Measurements from ENCODE around the gene KLHL40. TPM values are rescaled to one million over a fixed set of nuclear protein-coding genes. Genes with fewer than 3 reads are reported as not detected.

Gene KLHL40, protein sequence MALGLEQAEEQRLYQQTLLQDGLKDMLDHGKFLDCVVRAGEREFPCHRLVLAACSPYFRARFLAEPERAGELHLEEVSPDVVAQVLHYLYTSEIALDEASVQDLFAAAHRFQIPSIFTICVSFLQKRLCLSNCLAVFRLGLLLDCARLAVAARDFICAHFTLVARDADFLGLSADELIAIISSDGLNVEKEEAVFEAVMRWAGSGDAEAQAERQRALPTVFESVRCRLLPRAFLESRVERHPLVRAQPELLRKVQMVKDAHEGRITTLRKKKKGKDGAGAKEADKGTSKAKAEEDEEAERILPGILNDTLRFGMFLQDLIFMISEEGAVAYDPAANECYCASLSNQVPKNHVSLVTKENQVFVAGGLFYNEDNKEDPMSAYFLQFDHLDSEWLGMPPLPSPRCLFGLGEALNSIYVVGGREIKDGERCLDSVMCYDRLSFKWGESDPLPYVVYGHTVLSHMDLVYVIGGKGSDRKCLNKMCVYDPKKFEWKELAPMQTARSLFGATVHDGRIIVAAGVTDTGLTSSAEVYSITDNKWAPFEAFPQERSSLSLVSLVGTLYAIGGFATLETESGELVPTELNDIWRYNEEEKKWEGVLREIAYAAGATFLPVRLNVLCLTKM
- 1 to 10 TPM in 1 of 4 donors, under 1 TPM in 3; 0.01 to 1.1 (median 0.60) TPM for polyA plus RNA-seq
- long read RNA-seq, donor 1, result 0 reads
- long read RNA-seq, donor 2, result 0 reads
- long read RNA-seq, donor 3, result 0 reads
- long read RNA-seq, donor 4, result 0 reads
- long read RNA-seq, donor 5, result 0 reads
- long read RNA-seq, donor 6, result 0 reads
- long read RNA-seq, donor 7, result 0 reads
- long read RNA-seq, donor 8, partial matches to known transcripts, result 0 of 3 reads
- long read RNA-seq, donor 8, other reads (novel, unspliced or antisense), result 0 of 3 reads
- long read RNA-seq, donor 9, result 0 reads
- long read RNA-seq, donor 10, result 0 reads

DNA sequence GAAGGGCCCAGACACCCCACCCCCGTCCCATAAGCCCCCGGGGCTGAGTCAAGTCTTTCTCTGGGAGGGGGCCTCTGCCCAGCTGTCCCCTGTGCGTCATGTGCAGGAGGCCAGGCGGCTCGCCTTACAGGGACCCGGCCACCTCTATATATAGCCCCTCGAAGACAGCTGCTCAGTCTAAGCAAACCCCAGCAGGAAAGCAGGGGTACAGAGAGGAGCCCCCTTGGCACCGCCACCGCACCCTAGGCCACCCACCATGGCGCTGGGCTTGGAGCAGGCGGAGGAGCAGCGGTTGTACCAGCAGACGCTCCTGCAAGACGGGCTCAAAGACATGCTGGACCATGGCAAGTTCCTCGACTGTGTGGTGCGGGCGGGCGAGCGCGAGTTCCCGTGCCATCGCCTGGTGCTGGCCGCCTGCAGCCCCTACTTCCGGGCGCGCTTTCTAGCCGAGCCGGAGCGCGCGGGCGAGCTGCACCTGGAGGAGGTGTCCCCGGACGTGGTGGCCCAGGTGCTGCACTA, at the start of gene KLHL40:
Gene KLHL40 (plus strand): TSS at position 175 of the 519 bp plus-strand sequence. CDS start 82 bp downstream, at position 257.
- H3K27me3 ChIP-seq (ENCODE audit: control insufficient read depth in 3 of 3, insufficient read depth in 3 of 3, low read length in 3 of 3), result peaks cover 0 to 36% (median 4%) of the 10 kb centered on the region in 3 donors
- FAIRE-seq, result no peak
- H3K27ac ChIP-seq (ENCODE audit: low read depth in 1 of 3, low read length in 2 of 3), result no peak within 1 kb of the TSS
- DNase-seq, result no peak
- H3K4me3 ChIP-seq (ENCODE audit: low read depth in 1 of 3, low read length in 3 of 3), result no peak within 1 kb of the TSS
- H3K36me3 ChIP-seq (ENCODE audit: control insufficient read depth in 3 of 3, insufficient read depth in 2 of 3, low read depth in 1 of 3, low read length in 3 of 3), result no peaks in the 10 kb centered on the region
- H3K4me1 ChIP-seq (ENCODE audit: control insufficient read depth in 3 of 3, insufficient read depth in 2 of 3, low read depth in 1 of 3, low read length in 2 of 3), result no peaks in the 10 kb centered on the region
- 32 to 53% (median 46%) methylated on average over 33 to 34 of the region's 34 CpGs for WGBS, 3 donors
- no peaks in the 10 kb centered on the region for H3K9me3 ChIP-seq (ENCODE audit: control insufficient read depth in 2 of 2, insufficient read depth in 1 of 2, low read depth in 1 of 2, low read length in 1 of 2)

DNA sequence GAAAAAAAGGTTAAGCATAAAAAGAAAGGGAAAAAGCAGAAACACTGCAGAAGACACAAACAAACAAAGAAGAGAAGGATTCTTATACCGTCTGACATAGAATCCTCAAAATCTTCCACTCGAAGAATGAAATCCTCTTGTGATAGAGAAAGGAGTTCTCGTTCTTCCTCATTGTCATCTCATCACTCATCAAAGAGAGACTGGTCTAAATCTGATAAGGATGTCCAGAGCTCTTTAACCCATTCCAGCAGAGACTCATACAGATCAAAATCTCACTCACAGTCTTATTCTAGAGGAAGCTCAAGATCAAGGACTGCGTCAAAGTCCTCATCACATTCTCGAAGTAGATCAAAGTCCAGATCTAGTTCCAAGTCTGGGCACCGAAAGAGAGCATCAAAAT, 48.3 kb upstream of the KLHL40 start:
- Histone ChIP-seq H3K36me3 (ENCODE audit: control insufficient read depth in 3 of 3, insufficient read depth in 2 of 3, low read depth in 1 of 3, low read length in 3 of 3) (peaks cover 19 to 45% (median 23%) of the 10 kb centered on the region in 3 donors), H3K27me3 (ENCODE audit: control insufficient read depth in 3 of 3, insufficient read depth in 3 of 3, low read length in 3 of 3) (no peaks in the 10 kb centered on the region), H3K4me3 (ENCODE audit: low read depth in 1 of 3, low read length in 3 of 3) (no peak overlapping the region), H3K4me1 (ENCODE audit: control insufficient read depth in 3 of 3, insufficient read depth in 2 of 3, low read depth in 1 of 3, low read length in 2 of 3) (peaks cover 0 to 4% (median 0%) of the 10 kb centered on the region in 3 donors), H3K27ac (ENCODE audit: low read depth in 1 of 3, low read length in 2 of 3) (no peak overlapping the region), H3K9me3 (ENCODE audit: control insufficient read depth in 2 of 2, insufficient read depth in 1 of 2, low read depth in 1 of 2, low read length in 1 of 2) (no peaks in the 10 kb centered on the region)
- FAIRE-seq (no peak), DNase-seq (no peak)
- 80 to 86% (median 86%) methylated on average over 6 of the region's 6 CpGs for WGBS, 3 donors

DNA sequence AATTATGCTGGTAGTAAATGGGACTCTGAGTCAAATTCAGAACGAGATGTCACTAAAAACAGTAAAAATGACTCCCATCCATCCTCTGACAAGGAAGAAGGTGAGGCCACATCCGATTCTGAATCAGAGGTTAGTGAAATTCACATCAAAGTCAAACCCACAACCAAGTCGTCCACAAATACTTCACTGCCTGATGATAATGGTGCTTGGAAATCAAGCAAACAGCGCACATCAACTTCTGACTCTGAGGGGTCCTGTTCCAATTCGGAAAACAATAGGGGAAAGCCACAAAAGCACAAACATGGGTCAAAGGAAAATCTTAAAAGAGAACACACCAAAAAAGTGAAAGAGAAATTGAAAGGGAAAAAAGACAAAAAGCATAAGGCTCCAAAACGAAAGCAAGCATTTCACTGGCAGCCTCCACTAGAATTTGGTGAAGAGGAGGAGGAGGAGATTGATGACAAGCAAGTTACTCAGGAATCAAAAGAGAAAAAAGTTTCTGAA, 46.9 kb upstream of the KLHL40 start:
- no peak overlapping the region for H3K4me3 ChIP-seq (ENCODE audit: low read depth in 1 of 3, low read length in 3 of 3)
- no peak for FAIRE-seq
- H3K9me3 ChIP-seq (ENCODE audit: control insufficient read depth in 2 of 2, insufficient read depth in 1 of 2, low read depth in 1 of 2, low read length in 1 of 2), result no peaks in the 10 kb centered on the region
- no peaks in the 10 kb centered on the region for H3K27me3 ChIP-seq (ENCODE audit: control insufficient read depth in 3 of 3, insufficient read depth in 3 of 3, low read length in 3 of 3)
- H3K36me3 ChIP-seq (ENCODE audit: control insufficient read depth in 3 of 3, insufficient read depth in 2 of 3, low read depth in 1 of 3, low read length in 3 of 3), result peaks cover 21 to 42% (median 23%) of the 10 kb centered on the region in 3 donors
- H3K27ac ChIP-seq (ENCODE audit: low read depth in 1 of 3, low read length in 2 of 3), result peak overlapping the region in 2 of 3 donors; percentile 14 to 79
- no peak for DNase-seq
- WGBS, 3 donors, result 65 to 81% (median 68%) methylated on average over 6 of the region's 6 CpGs
- H3K4me1 ChIP-seq (ENCODE audit: control insufficient read depth in 3 of 3, insufficient read depth in 2 of 3, low read depth in 1 of 3, low read length in 2 of 3), result peaks cover 0 to 4% (median 0%) of the 10 kb centered on the region in 3 donors

DNA sequence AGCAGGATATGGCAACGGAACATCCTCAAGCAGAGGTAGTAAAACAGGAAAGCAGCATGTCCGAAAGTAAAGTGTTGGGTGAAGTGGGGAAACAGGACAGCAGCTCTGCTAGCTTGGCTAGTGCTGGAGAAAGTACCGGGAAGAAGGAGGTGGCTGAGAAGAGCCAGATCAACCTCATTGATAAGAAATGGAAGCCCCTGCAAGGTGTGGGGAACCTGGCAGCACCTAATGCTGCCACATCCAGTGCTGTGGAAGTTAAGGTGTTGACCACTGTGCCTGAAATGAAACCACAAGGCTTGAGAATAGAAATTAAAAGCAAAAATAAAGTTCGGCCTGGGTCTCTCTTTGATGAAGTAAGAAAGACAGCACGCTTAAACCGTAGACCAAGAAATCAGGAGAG, 46.1 kb upstream of the KLHL40 start:
- Histone ChIP-seq H3K4me3 (ENCODE audit: low read depth in 1 of 3, low read length in 3 of 3) (no peak overlapping the region), H3K9me3 (ENCODE audit: control insufficient read depth in 2 of 2, insufficient read depth in 1 of 2, low read depth in 1 of 2, low read length in 1 of 2) (no peaks in the 10 kb centered on the region), H3K27ac (ENCODE audit: low read depth in 1 of 3, low read length in 2 of 3) (peak overlapping the region in 1 of 3 donors; percentile 62), H3K27me3 (ENCODE audit: control insufficient read depth in 3 of 3, insufficient read depth in 3 of 3, low read length in 3 of 3) (no peaks in the 10 kb centered on the region), H3K36me3 (ENCODE audit: control insufficient read depth in 3 of 3, insufficient read depth in 2 of 3, low read depth in 1 of 3, low read length in 3 of 3) (peaks cover 17 to 43% (median 26%) of the 10 kb centered on the region in 3 donors), H3K4me1 (ENCODE audit: control insufficient read depth in 3 of 3, insufficient read depth in 2 of 3, low read depth in 1 of 3, low read length in 2 of 3) (peaks cover 0 to 4% (median 0%) of the 10 kb centered on the region in 3 donors)
- DNase-seq, result no peak
- WGBS, 3 donors, result 74 to 87% (median 75%) methylated on average over 6 of the region's 6 CpGs
- no peak for FAIRE-seq

DNA sequence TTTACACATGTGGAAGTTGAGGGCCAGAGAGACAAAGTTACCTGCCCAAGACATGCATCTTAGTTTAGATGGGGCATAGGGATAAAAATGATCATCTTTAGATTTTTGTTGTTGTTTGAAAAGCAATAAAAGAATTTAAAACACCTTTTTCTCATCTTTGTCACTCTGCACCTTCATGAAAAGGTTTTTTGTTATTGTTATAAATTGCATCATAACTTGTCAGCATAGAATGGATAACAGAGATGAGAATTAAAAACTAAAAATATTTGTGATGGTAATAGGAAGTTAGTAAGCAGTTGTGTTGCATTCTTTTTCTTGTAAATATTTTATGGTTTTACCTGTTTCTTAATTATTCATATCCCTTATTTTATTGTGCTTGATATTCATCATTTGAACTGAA, 45.2 kb upstream of the KLHL40 start:
- no peak for DNase-seq
- Histone ChIP-seq H3K36me3 (ENCODE audit: control insufficient read depth in 3 of 3, insufficient read depth in 2 of 3, low read depth in 1 of 3, low read length in 3 of 3) (peaks cover 20 to 44% (median 33%) of the 10 kb centered on the region in 3 donors), H3K9me3 (ENCODE audit: control insufficient read depth in 2 of 2, insufficient read depth in 1 of 2, low read depth in 1 of 2, low read length in 1 of 2) (no peaks in the 10 kb centered on the region), H3K4me3 (ENCODE audit: low read depth in 1 of 3, low read length in 3 of 3) (no peak overlapping the region), H3K27ac (ENCODE audit: low read depth in 1 of 3, low read length in 2 of 3) (no peak overlapping the region), H3K27me3 (ENCODE audit: control insufficient read depth in 3 of 3, insufficient read depth in 3 of 3, low read length in 3 of 3) (no peaks in the 10 kb centered on the region), H3K4me1 (ENCODE audit: control insufficient read depth in 3 of 3, insufficient read depth in 2 of 3, low read depth in 1 of 3, low read length in 2 of 3) (peaks cover 0 to 4% (median 0%) of the 10 kb centered on the region in 3 donors)
- FAIRE-seq, result no peak

DNA sequence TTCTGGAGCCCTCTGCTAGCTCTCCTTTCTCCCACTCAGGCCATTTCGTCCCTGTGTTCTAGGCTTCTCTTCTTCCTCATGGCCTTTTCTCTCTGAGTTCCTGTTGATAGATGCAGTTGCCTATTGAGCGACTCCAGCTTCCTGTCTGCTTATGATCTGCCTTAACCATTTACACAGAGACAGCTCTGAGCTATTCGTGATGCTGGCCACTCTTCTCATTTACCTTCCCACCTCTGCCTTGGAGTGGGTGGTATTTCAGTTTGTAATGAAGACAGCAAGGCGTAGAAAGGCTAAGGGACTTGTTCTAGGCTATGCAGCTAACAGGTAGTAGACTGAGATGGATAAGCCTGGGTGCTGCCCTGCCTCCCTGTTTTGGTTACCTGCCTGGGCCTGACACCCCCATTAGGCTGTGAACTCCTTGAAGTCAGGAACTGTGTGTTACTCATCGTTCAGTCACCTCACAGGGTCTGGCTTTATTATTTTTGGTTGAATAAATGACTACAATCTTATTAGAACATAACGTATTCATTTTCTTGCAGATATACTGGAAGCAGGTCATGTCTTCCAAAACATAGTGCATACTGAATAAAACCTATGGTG, 44.5 kb upstream of the KLHL40 start:
- Histone ChIP-seq H3K4me3 (ENCODE audit: low read depth in 1 of 3, low read length in 3 of 3) (no peak overlapping the region), H3K27ac (ENCODE audit: low read depth in 1 of 3, low read length in 2 of 3) (no peak overlapping the region), H3K4me1 (ENCODE audit: control insufficient read depth in 3 of 3, insufficient read depth in 2 of 3, low read depth in 1 of 3, low read length in 2 of 3) (peaks cover 0 to 4% (median 0%) of the 10 kb centered on the region in 3 donors), H3K27me3 (ENCODE audit: control insufficient read depth in 3 of 3, insufficient read depth in 3 of 3, low read length in 3 of 3) (no peaks in the 10 kb centered on the region), H3K9me3 (ENCODE audit: control insufficient read depth in 2 of 2, insufficient read depth in 1 of 2, low read depth in 1 of 2, low read length in 1 of 2) (no peaks in the 10 kb centered on the region), H3K36me3 (ENCODE audit: control insufficient read depth in 3 of 3, insufficient read depth in 2 of 3, low read depth in 1 of 3, low read length in 3 of 3) (peaks cover 22 to 43% (median 33%) of the 10 kb centered on the region in 3 donors)
- FAIRE-seq, result no peak
- 91 to 95% (median 91%) methylated on average over 6 of the region's 6 CpGs for WGBS, 3 donors
- no peak for DNase-seq

DNA sequence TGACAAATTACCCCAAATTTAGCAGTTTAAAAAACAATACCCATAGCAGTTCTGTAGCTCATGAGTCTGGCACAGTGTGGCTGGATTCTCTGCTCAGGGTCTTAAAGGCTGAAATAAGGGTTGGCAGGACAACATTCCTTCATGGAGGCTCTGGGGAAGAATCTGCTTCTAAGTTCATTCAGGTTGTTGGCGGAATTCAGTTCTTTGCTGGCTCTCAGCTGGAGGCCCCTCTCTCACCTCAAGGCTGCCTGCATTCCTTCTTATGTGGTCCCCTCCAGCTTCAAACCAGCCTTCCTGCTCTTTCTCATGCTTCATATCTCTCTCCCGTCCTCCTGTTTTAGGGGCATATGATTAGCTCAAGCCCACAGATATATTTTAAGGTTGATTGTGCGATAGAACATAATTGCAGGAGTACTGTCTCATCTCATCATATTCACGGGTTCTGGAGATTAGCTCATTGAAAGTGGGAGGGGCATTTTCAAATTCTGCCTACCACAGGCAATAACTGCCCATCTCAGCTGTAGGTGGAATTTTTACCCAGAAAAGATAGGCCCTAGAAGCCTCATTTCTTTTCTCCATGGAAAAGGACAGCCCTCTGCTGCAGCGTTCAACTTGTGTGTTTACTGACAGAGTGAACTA, 37.4 kb upstream of the KLHL40 start:
- FAIRE-seq, result no peak
- H3K4me3 ChIP-seq (ENCODE audit: low read depth in 1 of 3, low read length in 3 of 3), result no peak overlapping the region
- no peaks in the 10 kb centered on the region for H3K27me3 ChIP-seq (ENCODE audit: control insufficient read depth in 3 of 3, insufficient read depth in 3 of 3, low read length in 3 of 3)
- no peak overlapping the region for H3K27ac ChIP-seq (ENCODE audit: low read depth in 1 of 3, low read length in 2 of 3)
- peaks cover 0 to 10% (median 0%) of the 10 kb centered on the region in 3 donors for H3K4me1 ChIP-seq (ENCODE audit: control insufficient read depth in 3 of 3, insufficient read depth in 2 of 3, low read depth in 1 of 3, low read length in 2 of 3)
- no peak for DNase-seq
- 83 to 84% (median 84%) methylated on average over 5 of the region's 5 CpGs for WGBS, 3 donors
- peaks cover 11 to 38% (median 21%) of the 10 kb centered on the region in 3 donors for H3K36me3 ChIP-seq (ENCODE audit: control insufficient read depth in 3 of 3, insufficient read depth in 2 of 3, low read depth in 1 of 3, low read length in 3 of 3)
- no peaks in the 10 kb centered on the region for H3K9me3 ChIP-seq (ENCODE audit: control insufficient read depth in 2 of 2, insufficient read depth in 1 of 2, low read depth in 1 of 2, low read length in 1 of 2)

Measured in small intestine (tissue), 16 donors.